ENCODE measurements around the gene FITM2. TPM values are rescaled to one million over a fixed set of nuclear protein-coding genes. Genes with fewer than 3 reads are reported as not detected.

Gene FITM2
- total and polyA plus RNA-seq, 10 of the 15 experiments (the other 5 are each of a cell fraction or from before 2014, with no cell fraction given) = 0.46 to 1.9 (median 1.6) TPM

DNA sequence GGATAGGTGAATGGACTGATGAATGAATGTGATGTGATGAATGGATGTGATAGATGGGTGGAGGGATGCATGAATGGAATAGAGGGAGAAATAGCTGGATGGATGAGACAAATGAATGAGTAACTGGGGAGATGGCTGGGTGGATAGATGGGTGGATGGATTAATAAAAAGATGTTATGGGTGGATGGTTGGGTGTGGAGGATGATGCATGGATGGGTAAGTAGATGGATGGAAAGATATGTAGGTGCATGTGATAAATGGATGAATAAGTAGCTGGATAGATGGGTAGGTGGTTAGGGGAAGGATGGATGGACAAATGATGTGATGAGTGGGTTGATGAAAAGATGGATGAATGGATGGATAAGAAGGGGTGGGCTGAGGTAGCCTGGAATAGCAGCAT, 49.2 kb upstream of the FITM2 start:
- Histone ChIP-seq H3K4me1 (ENCODE audit: control insufficient read depth, insufficient read depth, low read length) (no peaks in the 10 kb centered on the region), H3K27ac (ENCODE audit: control insufficient read depth, insufficient read depth) (no peak overlapping the region), H3K4me2 (ENCODE audit: control insufficient read depth, insufficient read depth) (no peak overlapping the region), H4K20me1 (ENCODE audit: control insufficient read depth, insufficient read depth) (no peaks in the 10 kb centered on the region), H3K4me3 (no peak overlapping the region), H3K27me3 (replicated peaks in 1 of 2; ENCODE audit: control insufficient read depth in 2 of 2, insufficient read depth in 2 of 2, low read length in 1 of 2) (no peaks in the 10 kb centered on the region; a peak in 1 of 4 replicates), H2AFZ (ENCODE audit: control insufficient read depth, low read depth, low read length) (no peak overlapping the region), H3K9me3 (replicated peaks; ENCODE audit: control insufficient read depth, insufficient read depth, low read length) (no peaks in the 10 kb centered on the region), H3K9ac (ENCODE audit: control insufficient read depth, insufficient read depth, low read length) (no peak overlapping the region), H3K36me3 (ENCODE audit: control insufficient read depth in 2 of 2, insufficient read depth in 2 of 2, low read length in 1 of 2) (no peaks in the 10 kb centered on the region), H3K79me2 (ENCODE audit: control insufficient read depth, insufficient read depth, low read length) (no peaks in the 10 kb centered on the region)
- POLR2A ChIA-PET = no interaction called here
- in situ Hi-C loops (cut with MboI) (no loop called here), intact Hi-C loops (cut with micrococcal nuclease; ENCODE audit: unreplicated experiment) (no loop called here)
- TF ChIP-seq HDAC6 (IDR thresholded peaks at IDR 0.05; ENCODE audit: unreplicated experiment) (no peak), FOXK2 (IDR thresholded peaks at IDR 0.05) (peak; percentile 7; the same call in 1 of the 2 replicates)
- BruUV-seq (replicated peaks) = no TSS peak
- FAIRE-seq (no peak), ATAC-seq (no peak), DNase-seq (ENCODE audit: low read depth, low spot score) (no peak)
- RAD21 ChIA-PET (ENCODE audit: unreplicated experiment) = no interaction called here
- SMC1A ChIA-PET (ENCODE audit: uncharacterized antibody, unreplicated experiment) = no interaction called here
- CTCF ChIA-PET = no interaction called here

DNA sequence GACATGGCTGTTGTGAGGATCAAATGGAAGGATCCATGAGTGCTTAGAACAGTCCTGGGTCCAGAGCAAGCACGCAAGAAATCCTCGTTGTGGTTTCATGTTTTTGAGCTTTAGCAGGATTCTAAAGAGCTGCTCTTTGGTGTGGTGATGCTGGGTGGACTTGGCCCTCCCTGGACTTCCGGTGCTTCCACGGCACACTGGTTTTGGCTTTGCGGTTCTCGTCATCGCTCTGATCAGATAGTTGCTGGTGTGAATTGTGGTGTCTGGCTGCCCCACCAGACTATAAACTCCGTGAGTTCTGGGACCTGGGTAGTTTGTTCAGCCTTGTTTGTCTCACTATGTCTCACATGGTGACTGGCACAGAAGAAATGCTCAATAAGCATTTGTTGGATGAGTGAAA, 47.8 kb upstream of the FITM2 start:
- H3K4me3 ChIP-seq = no peak overlapping the region
- H3K27ac ChIP-seq (ENCODE audit: control insufficient read depth, insufficient read depth) = no peak overlapping the region
- TF ChIP-seq IRF4 (IDR thresholded peaks at IDR 0.05; ENCODE audit: low read depth, low read length) = no peak
- TF ChIP-seq POLR2AphosphoS2 (IDR thresholded peaks at IDR 0.05; ENCODE audit: low read depth, low read length) = no peak
- TF ChIP-seq MYC (IDR thresholded peaks at IDR 0.05; ENCODE audit: insufficient read depth, insufficient read length, insufficient replicate concordance, low read length, severe bottlenecking) = no peak
- no peak for DNase-seq (ENCODE audit: low read depth, low spot score)
- BruUV-seq (replicated peaks) = no TSS peak
- H3K27me3 ChIP-seq (replicated peaks in 1 of 2; ENCODE audit: control insufficient read depth in 2 of 2, insufficient read depth in 2 of 2, low read length in 1 of 2) = no peaks in the 10 kb centered on the region; a peak in 1 of 4 replicates
- CTCF ChIA-PET = no interaction called here
- H3K9me3 ChIP-seq (replicated peaks; ENCODE audit: control insufficient read depth, insufficient read depth, low read length) = no peaks in the 10 kb centered on the region
- 52% methylated on average over 8 of the region's 8 CpGs for WGBS (ENCODE audit: insufficient coverage, insufficient replicate concordance, low lambda C conversion rate, missing lambda C conversion rate)
- no peak for ATAC-seq
- intact Hi-C loops (cut with micrococcal nuclease; ENCODE audit: unreplicated experiment) = no loop called here
- H3K79me2 ChIP-seq (ENCODE audit: control insufficient read depth, insufficient read depth, low read length) = no peaks in the 10 kb centered on the region
- H3K4me1 ChIP-seq (ENCODE audit: control insufficient read depth, insufficient read depth, low read length) = no peaks in the 10 kb centered on the region
- in situ Hi-C loops (cut with MboI) = no loop called here
- RAD21 ChIA-PET (ENCODE audit: unreplicated experiment) = no interaction called here
- no peaks in the 10 kb centered on the region for H4K20me1 ChIP-seq (ENCODE audit: control insufficient read depth, insufficient read depth)
- H3K36me3 ChIP-seq (ENCODE audit: control insufficient read depth in 2 of 2, insufficient read depth in 2 of 2, low read length in 1 of 2) = no peaks in the 10 kb centered on the region
- POLR2A ChIA-PET = no interaction called here
- no peak for FAIRE-seq
- H3K4me2 ChIP-seq (ENCODE audit: control insufficient read depth, insufficient read depth) = no peak overlapping the region
- no peak overlapping the region for H3K9ac ChIP-seq (ENCODE audit: control insufficient read depth, insufficient read depth, low read length)
- no peak overlapping the region for H2AFZ ChIP-seq (ENCODE audit: control insufficient read depth, low read depth, low read length)
- SMC1A ChIA-PET (ENCODE audit: uncharacterized antibody, unreplicated experiment) = interaction anchor here (1.6 kb wide), 1 partner anchor 9 kb away, joined by 5 read pairs; no protein-coding TSS in a partner anchor

Measured in GM12878 (cell line).